MCF 10A (cell line): ENCODE results near the gene SLC39A6. TPM values are rescaled to one million over a fixed set of nuclear protein-coding genes. Genes with fewer than 3 reads are reported as not detected.

Experiments used
- BruUV-seq: library from RNA; stranded (reverse); fragments of 400-500 nt; replicated peaks from 2 replicates; lab custom pipeline; 2021; lab: Mats Ljungman, UMichigan
- CTCF ChIA-PET: fragments of 300-600 bp; sonication (Branson Sonifier 250); formaldehyde crosslinking; extraction: SDS; loops from one replicate; lab custom pipeline; 2021; ENCODE audit warnings: antibody characterized with exemption, inconsistent platforms; lab: Yijun Ruan, JAX
- POLR2A ChIA-PET: fragments of 300-600, 350-650 bp; sonication (Branson Sonifier 250); formaldehyde crosslinking; extraction: SDS; loops from one replicate; lab custom pipeline; 2020; ENCODE audit warnings: antibody characterized with exemption, inconsistent platforms; lab: Yijun Ruan, JAX
- DNase-seq: peaks from one replicate; pipeline ENCODE4 v3.0.0-alpha.2; 2018; ENCODE audit not compliant: unreplicated experiment
- H3K27ac Mint-ChIP-seq: one replicate; pipeline ENCODE4 v1.8.0; 2022; ENCODE audit warnings: mild to moderate bottlenecking, low read depth, mixed read lengths; ENCODE audit not compliant: unreplicated experiment
- H3K27me3 Mint-ChIP-seq: one replicate; pipeline ENCODE4 v1.8.0; 2022; ENCODE audit warnings: mixed read lengths; ENCODE audit not compliant: insufficient read depth, unreplicated experiment
- H3K36me3 Mint-ChIP-seq: one replicate; pipeline ENCODE4 v1.8.0; 2022; ENCODE audit warnings: mild to moderate bottlenecking, moderate library complexity, mixed read lengths; ENCODE audit not compliant: insufficient read depth, unreplicated experiment
- H3K4me1 Mint-ChIP-seq: one replicate; pipeline ENCODE4 v1.8.0; 2022; ENCODE audit warnings: mixed read lengths; ENCODE audit not compliant: insufficient read depth, unreplicated experiment
- H3K4me3 Mint-ChIP-seq: one replicate; pipeline ENCODE4 v1.8.0; 2022; ENCODE audit warnings: mild to moderate bottlenecking, moderate library complexity, mixed read lengths; ENCODE audit not compliant: unreplicated experiment
- H3K9me3 Mint-ChIP-seq: one replicate; pipeline ENCODE4 v1.8.0; 2022; ENCODE audit warnings: mixed read lengths; ENCODE audit not compliant: unreplicated experiment
- intact Hi-C: fragments of 100-400 bp; cut with micrococcal nuclease; formaldehyde crosslinking; loops from 2 replicates; pipeline ENCODE4 v1.14.1; 2022
- total RNA-seq: library from RNA; stranded (reverse); gene quantifications from 2 replicates; pipeline ENCODE4 v1.2.3, GENCODE V29; 2022
- TF ChIP-seq, protein P1 (sequence below): fragments of 200-600 bp; IDR thresholded peaks from one replicate; pipeline ENCODE4 v1.8.0; 2022; ENCODE audit warnings: antibody characterized with exemption, mild to moderate bottlenecking; ENCODE audit not compliant: unreplicated experiment

SLC39A6 gene
- total RNA-seq, 1 experiment from 2014 or later: 49.7 TPM

DNA sequence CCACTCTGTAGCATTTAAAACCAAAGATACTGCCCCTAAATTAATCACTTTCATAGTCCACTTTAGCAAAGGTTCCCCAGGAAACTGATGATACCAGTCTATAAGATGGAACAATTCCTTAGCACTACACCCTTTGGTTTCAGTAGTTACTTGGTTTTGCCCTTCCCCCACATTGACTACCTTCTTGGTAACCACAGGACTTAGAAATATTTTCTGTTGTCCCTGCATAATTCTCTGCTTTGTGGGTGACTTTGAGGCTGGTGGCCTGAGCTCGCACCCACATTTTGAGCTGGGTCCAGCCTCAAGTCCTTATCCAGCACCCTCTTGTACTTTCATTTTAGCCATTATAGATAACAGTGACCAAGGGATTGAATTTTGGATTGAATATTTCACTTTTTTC, 23.6 kb upstream of the SLC39A6 start:
- Mint-ChIP-seq H3K9me3 (no peaks in the 10 kb centered on the region), H3K4me1 (no peaks in the 10 kb centered on the region), H3K27ac (no peak overlapping the region), H3K27me3 (no peaks in the 10 kb centered on the region), H3K4me3 (no peak overlapping the region), H3K36me3 (peaks cover 88% of the 10 kb centered on the region)
- ChIA-PET POLR2A (interaction anchor here (0.9 kb wide), 1 partner anchor 19 kb away, joined by 3 read pairs; no protein-coding TSS in a partner anchor), CTCF (no interaction called here)
- intact Hi-C loops: no loop called here
- no peak for DNase-seq
- no TSS peak for BruUV-seq
- TF ChIP-seq, protein P1, sequence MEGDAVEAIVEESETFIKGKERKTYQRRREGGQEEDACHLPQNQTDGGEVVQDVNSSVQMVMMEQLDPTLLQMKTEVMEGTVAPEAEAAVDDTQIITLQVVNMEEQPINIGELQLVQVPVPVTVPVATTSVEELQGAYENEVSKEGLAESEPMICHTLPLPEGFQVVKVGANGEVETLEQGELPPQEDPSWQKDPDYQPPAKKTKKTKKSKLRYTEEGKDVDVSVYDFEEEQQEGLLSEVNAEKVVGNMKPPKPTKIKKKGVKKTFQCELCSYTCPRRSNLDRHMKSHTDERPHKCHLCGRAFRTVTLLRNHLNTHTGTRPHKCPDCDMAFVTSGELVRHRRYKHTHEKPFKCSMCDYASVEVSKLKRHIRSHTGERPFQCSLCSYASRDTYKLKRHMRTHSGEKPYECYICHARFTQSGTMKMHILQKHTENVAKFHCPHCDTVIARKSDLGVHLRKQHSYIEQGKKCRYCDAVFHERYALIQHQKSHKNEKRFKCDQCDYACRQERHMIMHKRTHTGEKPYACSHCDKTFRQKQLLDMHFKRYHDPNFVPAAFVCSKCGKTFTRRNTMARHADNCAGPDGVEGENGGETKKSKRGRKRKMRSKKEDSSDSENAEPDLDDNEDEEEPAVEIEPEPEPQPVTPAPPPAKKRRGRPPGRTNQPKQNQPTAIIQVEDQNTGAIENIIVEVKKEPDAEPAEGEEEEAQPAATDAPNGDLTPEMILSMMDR: no peak

DNA sequence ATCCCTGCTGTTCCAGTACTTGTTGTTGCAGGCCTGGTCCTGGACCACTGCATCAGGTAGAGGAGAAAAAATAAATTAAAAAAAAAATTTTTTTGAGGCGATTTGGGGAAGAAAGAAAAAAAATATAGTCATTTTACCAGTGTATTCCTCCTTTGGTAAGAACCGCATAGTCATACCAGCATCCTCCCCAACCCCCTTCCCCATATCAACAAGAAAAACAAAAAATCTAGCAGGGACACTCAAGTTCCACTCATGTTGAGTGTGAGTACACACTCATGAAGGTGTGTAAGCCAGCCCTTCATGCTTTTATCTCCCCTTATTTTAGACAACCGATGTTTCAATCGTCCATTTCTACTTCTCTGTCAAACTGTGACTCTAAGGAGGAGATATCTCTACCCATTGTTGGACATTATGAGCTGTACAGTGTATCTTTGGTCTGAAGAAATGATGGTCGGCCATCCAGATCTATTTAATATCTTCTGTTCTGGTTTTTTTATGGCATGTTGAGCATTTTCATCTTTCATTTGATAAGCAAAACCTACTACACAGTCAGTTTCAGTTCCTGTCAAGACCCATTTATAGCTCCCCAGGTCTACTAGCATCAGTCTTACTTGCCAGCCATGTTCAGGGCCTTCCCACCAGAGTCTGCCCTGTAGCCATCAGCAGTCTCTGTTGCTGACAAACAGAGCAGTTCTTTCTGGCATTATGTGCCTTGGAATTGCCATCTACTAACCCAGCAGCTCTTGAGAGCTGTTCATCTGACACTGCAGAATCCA, 20.6 kb upstream of the SLC39A6 start:
- intact Hi-C loops: no loop called here
- no peak overlapping the region for H3K4me3 Mint-ChIP-seq
- TF ChIP-seq, protein P1: no peak
- H3K4me1 Mint-ChIP-seq: no peaks in the 10 kb centered on the region
- no TSS peak for BruUV-seq
- no peaks in the 10 kb centered on the region for H3K9me3 Mint-ChIP-seq
- ChIA-PET POLR2A (interaction anchor here (1.2 to 2.0 kb wide), 2 partner anchors 10 to 20 kb away, joined by 3 to 9 read pairs; partner anchors contain the start of genes ELP2 and SLC39A6), CTCF (interaction anchor here (0.5 to 1.4 kb wide), 5 partner anchors 11 to 537 kb away, joined by 3 to 5 read pairs (median 3); no protein-coding TSS in a partner anchor)
- no peak for DNase-seq
- H3K36me3 Mint-ChIP-seq: peaks cover 100% of the 10 kb centered on the region
- H3K27ac Mint-ChIP-seq: no peak overlapping the region
- H3K27me3 Mint-ChIP-seq: no peaks in the 10 kb centered on the region

GRCh38 chr18:36143391-36143790, 14.3 kb upstream of the SLC39A6 start:
- H3K4me3 Mint-ChIP-seq: no peak overlapping the region
- TF ChIP-seq, protein P1: no peak
- ChIA-PET POLR2A (interaction anchor here (0.7 to 5.7 kb wide), 5 partner anchors 8 to 280 kb away, joined by 3 to 36 read pairs (median 3); partner anchors contain the start of genes ELP2 and SLC39A6), CTCF (interaction anchor here (0.7 to 1.0 kb wide), 2 partner anchors 144 to 616 kb away, joined by 3 to 4 read pairs; no protein-coding TSS in a partner anchor)
- H3K27me3 Mint-ChIP-seq: no peaks in the 10 kb centered on the region
- H3K9me3 Mint-ChIP-seq: no peaks in the 10 kb centered on the region
- peaks cover 95% of the 10 kb centered on the region for H3K36me3 Mint-ChIP-seq
- intact Hi-C loops: no loop called here
- H3K4me1 Mint-ChIP-seq: no peaks in the 10 kb centered on the region
- BruUV-seq: no TSS peak
- no peak overlapping the region for H3K27ac Mint-ChIP-seq
- no peak for DNase-seq

DNA sequence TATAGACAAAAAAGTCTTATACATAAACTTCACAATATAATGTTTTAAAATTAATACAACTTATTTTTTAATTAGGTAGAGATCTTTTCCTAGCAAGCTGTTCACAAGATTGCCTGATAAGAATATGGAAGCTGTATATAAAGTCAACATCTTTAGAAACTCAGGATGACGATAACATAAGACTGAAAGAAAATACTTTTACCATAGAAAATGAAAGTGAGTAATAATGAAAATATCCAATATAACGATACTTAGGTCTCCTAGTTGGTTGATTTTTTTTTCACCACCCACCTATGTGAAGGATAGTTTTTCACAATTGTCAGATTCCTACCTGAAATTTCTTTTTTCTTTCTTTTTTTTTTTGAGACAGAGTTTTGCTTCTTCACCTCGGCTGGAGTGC, 13.6 kb upstream of the SLC39A6 start:
- CTCF ChIA-PET: interaction anchor here (0.6 to 0.7 kb wide), 3 partner anchors 130 to 628 kb away, joined by 3 read pairs; no protein-coding TSS in a partner anchor
- H3K4me1 Mint-ChIP-seq: no peaks in the 10 kb centered on the region
- POLR2A ChIA-PET: interaction anchor here (0.8 to 5.7 kb wide), 2 partner anchors 9 to 13 kb away, joined by 3 to 36 read pairs; partner anchors contain the start of genes ELP2 and SLC39A6
- no peak overlapping the region for H3K4me3 Mint-ChIP-seq
- H3K27ac Mint-ChIP-seq: no peak overlapping the region
- no peak for DNase-seq
- H3K36me3 Mint-ChIP-seq: peaks cover 95% of the 10 kb centered on the region
- no TSS peak for BruUV-seq
- TF ChIP-seq, protein P1: no peak
- H3K9me3 Mint-ChIP-seq: no peaks in the 10 kb centered on the region
- intact Hi-C loops: no loop called here
- H3K27me3 Mint-ChIP-seq: no peaks in the 10 kb centered on the region
